Loucy (cell line): Measurements from ENCODE around the gene IQCE.

Experiments used
- H2AFZ ChIP-seq: fragments of 200-600 bp; sonication (generic); 2 replicates; pipeline ENCODE4 v1.6.0; 2016; ENCODE audit warnings: antibody characterized with exemption, mild to moderate bottlenecking, low read length, moderate library complexity
- H3F3A ChIP-seq: fragments of 200-600 bp; 2 replicates; pipeline ENCODE4 v1.6.0; 2016; ENCODE audit warnings: antibody characterized with exemption, low read depth, mild to moderate bottlenecking
- H3K27me3 ChIP-seq: fragments of 200-600 bp; sonication (generic); 2 replicates; pipeline ENCODE4 v1.6.1; 2014; ENCODE audit warnings: low read length, mild to moderate bottlenecking; ENCODE audit not compliant: insufficient read depth, poor library complexity, severe bottlenecking
- H3K36me3 ChIP-seq: fragments of 200-600 bp; sonication (generic); 2 replicates; pipeline ENCODE4 v1.6.1; 2016; ENCODE audit warnings: low read length; ENCODE audit not compliant: insufficient read depth
- H3K4me1 ChIP-seq: fragments of 200-600 bp; sonication (generic); 2 replicates; pipeline ENCODE4 v1.5.1; 2014; ENCODE audit warnings: low read length, mild to moderate bottlenecking; ENCODE audit not compliant: insufficient read depth, poor library complexity, severe bottlenecking
- H3K4me2 ChIP-seq: fragments of 200-600 bp; sonication (generic); 2 replicates; pipeline ENCODE4 v1.6.0; 2014; ENCODE audit warnings: antibody characterized with exemption, low read length, low read depth, mild to moderate bottlenecking; ENCODE audit not compliant: poor library complexity, severe bottlenecking
- H3K4me3 ChIP-seq: fragments of 200-600 bp; sonication (generic); 2 replicates; pipeline ENCODE4 v1.5.1; 2014; ENCODE audit warnings: low read length, mild to moderate bottlenecking, mixed read lengths; ENCODE audit not compliant: poor library complexity, severe bottlenecking
- H3K79me2 ChIP-seq: fragments of 200-600 bp; sonication (generic); 2 replicates; pipeline ENCODE4 v1.6.1; 2014; ENCODE audit warnings: low read length; ENCODE audit not compliant: insufficient read depth
- H3K9ac ChIP-seq: fragments of 200-600 bp; sonication (generic); 2 replicates; pipeline ENCODE4 v1.6.0; 2014; ENCODE audit warnings: mild to moderate bottlenecking, low read depth, low read length, moderate library complexity; ENCODE audit not compliant: poor library complexity, severe bottlenecking
- H3K9me2 ChIP-seq: fragments of 200-600 bp; sonication (generic); replicated peaks from 2 replicates; pipeline ENCODE4 v1.6.1; 2016; ENCODE audit warnings: low read depth, low read length, mixed read lengths
- H3K9me3 ChIP-seq: fragments of 200-600 bp; sonication (generic); 2 replicates; pipeline ENCODE4 v1.6.1; 2014; ENCODE audit warnings: mild to moderate bottlenecking, antibody characterized with exemption, low read length, low read depth; ENCODE audit not compliant: insufficient read depth
- H4K20me1 ChIP-seq: fragments of 200-600 bp; sonication (generic); 2 replicates; pipeline ENCODE4 v1.6.0; 2014; ENCODE audit warnings: antibody characterized with exemption, low read length, mild to moderate bottlenecking; ENCODE audit not compliant: insufficient read depth, poor library complexity, severe bottlenecking
- CTCF ChIP-seq: fragments of 200-600 bp; sonication (generic); conservative IDR thresholded peaks from 2 replicates; pipeline ENCODE4 v1.5.1; 2014; ENCODE audit warnings: mild to moderate bottlenecking, antibody characterized with exemption, low read length
- EZH2phosphoT487 ChIP-seq: fragments of 200-600 bp; IDR thresholded peaks from 2 replicates; pipeline ENCODE4 v1.6.1; 2018; ENCODE audit warnings: antibody characterized with exemption, mild to moderate bottlenecking, moderate library complexity, borderline replicate concordance

The IQCE gene

GRCh38 chr7:2510909-2511768 is 47.6 kb upstream of the IQCE start:
- H3K4me1 ChIP-seq = peaks cover 27% of the 10 kb centered on the region
- no peak overlapping the region for H3K4me2 ChIP-seq
- no peak overlapping the region for H2AFZ ChIP-seq
- no peaks in the 10 kb centered on the region for H3F3A ChIP-seq
- H3K36me3 ChIP-seq = no peaks in the 10 kb centered on the region
- H3K9me3 ChIP-seq = no peaks in the 10 kb centered on the region
- H3K9me2 ChIP-seq = no peaks in the 10 kb centered on the region
- H3K27me3 ChIP-seq = no peaks in the 10 kb centered on the region
- H3K4me3 ChIP-seq = no peak overlapping the region
- no peaks in the 10 kb centered on the region for H3K79me2 ChIP-seq
- TF ChIP-seq CTCF (no peak), EZH2phosphoT487 (no peak)
- H3K9ac ChIP-seq = no peak overlapping the region
- no peaks in the 10 kb centered on the region for H4K20me1 ChIP-seq

- Histone ChIP-seq H3F3A (no peaks in the 10 kb centered on the region), H3K79me2 (no peaks in the 10 kb centered on the region), H2AFZ (no peak overlapping the region), H4K20me1 (no peaks in the 10 kb centered on the region), H3K4me2 (no peak overlapping the region), H3K4me3 (no peak overlapping the region), H3K27me3 (no peaks in the 10 kb centered on the region), H3K36me3 (no peaks in the 10 kb centered on the region), H3K4me1 (peaks cover 27% of the 10 kb centered on the region), H3K9ac (no peak overlapping the region), H3K9me2 (no peaks in the 10 kb centered on the region), H3K9me3 (no peaks in the 10 kb centered on the region)
- TF ChIP-seq CTCF (no peak), EZH2phosphoT487 (no peak)
These were observed 47.0 kb upstream of the IQCE start for GRCh38 chr7:2511769-2512168.

GRCh38 chr7:2512179-2512661 is 46.6 kb upstream of the IQCE start:
- Histone ChIP-seq H3K9me2 (no peaks in the 10 kb centered on the region), H3K79me2 (no peaks in the 10 kb centered on the region), H4K20me1 (no peaks in the 10 kb centered on the region), H3K9me3 (no peaks in the 10 kb centered on the region), H3K4me2 (no peak overlapping the region), H3K27me3 (no peaks in the 10 kb centered on the region), H2AFZ (no peak overlapping the region), H3K9ac (no peak overlapping the region), H3K36me3 (no peaks in the 10 kb centered on the region), H3K4me3 (no peak overlapping the region), H3F3A (no peaks in the 10 kb centered on the region), H3K4me1 (peaks cover 26% of the 10 kb centered on the region)
- TF ChIP-seq CTCF (no peak), EZH2phosphoT487 (no peak)
